Loucy (cell line): ENCODE results near the gene SLC22A9.

Source experiments
- H2AFZ ChIP-seq: fragments of 200-600 bp; sonication (generic); 2 replicates; pipeline ENCODE4 v1.6.0; 2016; ENCODE audit warnings: antibody characterized with exemption, mild to moderate bottlenecking, low read length, moderate library complexity
- H3F3A ChIP-seq: fragments of 200-600 bp; 2 replicates; pipeline ENCODE4 v1.6.0; 2016; ENCODE audit warnings: antibody characterized with exemption, low read depth, mild to moderate bottlenecking
- H3K27me3 ChIP-seq: fragments of 200-600 bp; sonication (generic); 2 replicates; pipeline ENCODE4 v1.6.1; 2014; ENCODE audit warnings: low read length, mild to moderate bottlenecking; ENCODE audit not compliant: insufficient read depth, poor library complexity, severe bottlenecking
- H3K36me3 ChIP-seq: fragments of 200-600 bp; sonication (generic); 2 replicates; pipeline ENCODE4 v1.6.1; 2016; ENCODE audit warnings: low read length; ENCODE audit not compliant: insufficient read depth
- H3K4me1 ChIP-seq: fragments of 200-600 bp; sonication (generic); 2 replicates; pipeline ENCODE4 v1.5.1; 2014; ENCODE audit warnings: low read length, mild to moderate bottlenecking; ENCODE audit not compliant: insufficient read depth, poor library complexity, severe bottlenecking
- H3K4me2 ChIP-seq: fragments of 200-600 bp; sonication (generic); 2 replicates; pipeline ENCODE4 v1.6.0; 2014; ENCODE audit warnings: antibody characterized with exemption, low read length, low read depth, mild to moderate bottlenecking; ENCODE audit not compliant: poor library complexity, severe bottlenecking
- H3K4me3 ChIP-seq: fragments of 200-600 bp; sonication (generic); 2 replicates; pipeline ENCODE4 v1.5.1; 2014; ENCODE audit warnings: low read length, mild to moderate bottlenecking, mixed read lengths; ENCODE audit not compliant: poor library complexity, severe bottlenecking
- H3K79me2 ChIP-seq: fragments of 200-600 bp; sonication (generic); 2 replicates; pipeline ENCODE4 v1.6.1; 2014; ENCODE audit warnings: low read length; ENCODE audit not compliant: insufficient read depth
- H3K9ac ChIP-seq: fragments of 200-600 bp; sonication (generic); 2 replicates; pipeline ENCODE4 v1.6.0; 2014; ENCODE audit warnings: mild to moderate bottlenecking, low read depth, low read length, moderate library complexity; ENCODE audit not compliant: poor library complexity, severe bottlenecking
- H3K9me2 ChIP-seq: fragments of 200-600 bp; sonication (generic); replicated peaks from 2 replicates; pipeline ENCODE4 v1.6.1; 2016; ENCODE audit warnings: low read depth, low read length, mixed read lengths
- H3K9me3 ChIP-seq: fragments of 200-600 bp; sonication (generic); 2 replicates; pipeline ENCODE4 v1.6.1; 2014; ENCODE audit warnings: mild to moderate bottlenecking, antibody characterized with exemption, low read length, low read depth; ENCODE audit not compliant: insufficient read depth
- H4K20me1 ChIP-seq: fragments of 200-600 bp; sonication (generic); 2 replicates; pipeline ENCODE4 v1.6.0; 2014; ENCODE audit warnings: antibody characterized with exemption, low read length, mild to moderate bottlenecking; ENCODE audit not compliant: insufficient read depth, poor library complexity, severe bottlenecking
- EZH2phosphoT487 ChIP-seq: fragments of 200-600 bp; IDR thresholded peaks from 2 replicates; pipeline ENCODE4 v1.6.1; 2018; ENCODE audit warnings: antibody characterized with exemption, mild to moderate bottlenecking, moderate library complexity, borderline replicate concordance
- TF ChIP-seq, protein P1 (sequence below): fragments of 200-600 bp; sonication (generic); conservative IDR thresholded peaks from 2 replicates; pipeline ENCODE4 v1.5.1; 2014; ENCODE audit warnings: mild to moderate bottlenecking, antibody characterized with exemption, low read length

The SLC22A9 gene

DNA sequence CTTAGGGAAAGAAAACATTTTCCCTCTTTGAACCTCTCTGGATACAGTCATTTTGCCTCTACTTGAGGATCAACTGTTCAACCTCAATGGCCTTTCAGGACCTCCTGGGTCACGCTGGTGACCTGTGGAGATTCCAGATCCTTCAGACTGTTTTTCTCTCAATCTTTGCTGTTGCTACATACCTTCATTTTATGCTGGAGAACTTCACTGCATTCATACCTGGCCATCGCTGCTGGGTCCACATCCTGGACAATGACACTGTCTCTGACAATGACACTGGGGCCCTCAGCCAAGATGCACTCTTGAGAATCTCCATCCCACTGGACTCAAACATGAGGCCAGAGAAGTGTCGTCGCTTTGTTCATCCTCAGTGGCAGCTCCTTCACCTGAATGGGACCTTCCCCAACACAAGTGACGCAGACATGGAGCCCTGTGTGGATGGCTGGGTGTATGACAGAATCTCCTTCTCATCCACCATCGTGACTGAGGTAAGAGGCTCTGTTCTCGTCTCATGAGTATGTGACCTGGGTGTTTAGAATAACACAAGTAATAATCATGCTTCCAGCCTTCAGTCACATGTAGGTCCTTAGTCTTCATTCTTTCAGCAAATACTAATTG lies 495 bp downstream of the SLC22A9 start:
- Histone ChIP-seq H3K9ac (no peak overlapping the region), H3K4me3 (no peak overlapping the region), H2AFZ (no peak overlapping the region)

DNA sequence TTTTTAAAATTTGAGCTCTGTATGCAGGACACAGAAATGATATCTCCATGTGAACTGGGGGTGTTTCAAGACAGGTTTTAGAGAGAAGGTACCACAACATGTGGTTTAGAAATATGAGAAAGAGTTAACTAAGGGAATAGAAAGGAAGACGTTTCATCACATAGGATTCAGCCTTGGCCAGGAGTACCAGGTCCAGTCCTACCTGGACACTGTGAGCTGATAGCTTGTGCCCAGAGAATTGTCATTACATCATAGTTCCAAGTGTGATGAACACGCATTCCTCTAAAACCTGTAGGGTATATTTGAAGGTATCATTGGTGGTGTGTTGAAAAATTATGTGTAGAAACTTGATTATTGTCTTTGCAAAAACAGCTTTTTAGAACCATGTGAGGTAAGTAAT lies 1.8 kb downstream of the SLC22A9 start:
- no peaks in the 10 kb centered on the region for H3K9me3 ChIP-seq

More for the DNA sequence above, 495 bp downstream of the SLC22A9 start:
- H3K4me1 ChIP-seq, result no peaks in the 10 kb centered on the region
- H3K27me3 ChIP-seq, result no peaks in the 10 kb centered on the region
- TF ChIP-seq, protein P1, sequence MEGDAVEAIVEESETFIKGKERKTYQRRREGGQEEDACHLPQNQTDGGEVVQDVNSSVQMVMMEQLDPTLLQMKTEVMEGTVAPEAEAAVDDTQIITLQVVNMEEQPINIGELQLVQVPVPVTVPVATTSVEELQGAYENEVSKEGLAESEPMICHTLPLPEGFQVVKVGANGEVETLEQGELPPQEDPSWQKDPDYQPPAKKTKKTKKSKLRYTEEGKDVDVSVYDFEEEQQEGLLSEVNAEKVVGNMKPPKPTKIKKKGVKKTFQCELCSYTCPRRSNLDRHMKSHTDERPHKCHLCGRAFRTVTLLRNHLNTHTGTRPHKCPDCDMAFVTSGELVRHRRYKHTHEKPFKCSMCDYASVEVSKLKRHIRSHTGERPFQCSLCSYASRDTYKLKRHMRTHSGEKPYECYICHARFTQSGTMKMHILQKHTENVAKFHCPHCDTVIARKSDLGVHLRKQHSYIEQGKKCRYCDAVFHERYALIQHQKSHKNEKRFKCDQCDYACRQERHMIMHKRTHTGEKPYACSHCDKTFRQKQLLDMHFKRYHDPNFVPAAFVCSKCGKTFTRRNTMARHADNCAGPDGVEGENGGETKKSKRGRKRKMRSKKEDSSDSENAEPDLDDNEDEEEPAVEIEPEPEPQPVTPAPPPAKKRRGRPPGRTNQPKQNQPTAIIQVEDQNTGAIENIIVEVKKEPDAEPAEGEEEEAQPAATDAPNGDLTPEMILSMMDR, result no peak
- no peak for TF ChIP-seq EZH2phosphoT487
- H3K4me2 ChIP-seq, result no peak overlapping the region
- H3K9me2 ChIP-seq, result no peaks in the 10 kb centered on the region
- H3K9me3 ChIP-seq, result no peaks in the 10 kb centered on the region
- no peaks in the 10 kb centered on the region for H3F3A ChIP-seq
- H3K36me3 ChIP-seq, result no peaks in the 10 kb centered on the region
- no peaks in the 10 kb centered on the region for H3K79me2 ChIP-seq
- H4K20me1 ChIP-seq, result no peaks in the 10 kb centered on the region

DNA sequence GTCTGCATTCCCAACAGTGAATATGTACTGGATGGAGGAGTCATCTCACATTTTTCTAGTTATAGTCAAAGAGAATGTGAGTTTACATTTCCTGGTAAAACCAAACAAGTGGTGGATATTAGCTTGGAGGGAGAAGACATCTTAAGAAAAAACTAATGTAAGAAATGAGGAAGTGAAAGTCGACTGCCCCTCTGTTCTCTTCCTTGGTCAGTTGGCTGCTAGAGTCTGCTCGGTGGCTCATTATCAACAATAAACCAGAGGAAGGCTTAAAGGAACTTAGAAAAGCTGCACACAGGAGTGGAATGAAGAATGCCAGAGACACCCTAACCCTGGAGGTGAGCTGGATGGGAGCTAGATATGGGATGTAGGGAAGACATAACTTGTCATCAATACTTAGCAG lies 5.8 kb downstream of the SLC22A9 start:
- Histone ChIP-seq H3K27me3 (no peaks in the 10 kb centered on the region), H3K79me2 (no peaks in the 10 kb centered on the region), H3K9me3 (no peaks in the 10 kb centered on the region), H3K4me3 (no peak overlapping the region), H3F3A (no peaks in the 10 kb centered on the region), H3K4me1 (no peaks in the 10 kb centered on the region), H3K36me3 (no peaks in the 10 kb centered on the region), H2AFZ (no peak overlapping the region), H4K20me1 (no peaks in the 10 kb centered on the region), H3K9ac (no peak overlapping the region), H3K9me2 (no peaks in the 10 kb centered on the region), H3K4me2 (no peak overlapping the region)
- TF ChIP-seq EZH2phosphoT487, result no peak
- TF ChIP-seq, protein P1, result no peak

More for the DNA sequence above, 1.8 kb downstream of the SLC22A9 start:
- Histone ChIP-seq H2AFZ (no peak overlapping the region), H3K79me2 (no peaks in the 10 kb centered on the region), H3F3A (no peaks in the 10 kb centered on the region), H3K36me3 (no peaks in the 10 kb centered on the region), H3K4me1 (no peaks in the 10 kb centered on the region), H3K9ac (no peak overlapping the region), H4K20me1 (no peaks in the 10 kb centered on the region), H3K27me3 (no peaks in the 10 kb centered on the region), H3K9me2 (no peaks in the 10 kb centered on the region), H3K4me3 (no peak overlapping the region), H3K4me2 (no peak overlapping the region)
- TF ChIP-seq, protein P1, result no peak
- no peak for TF ChIP-seq EZH2phosphoT487
